Smooth muscle cell (in vitro differentiated cells): ENCODE results near the gene BTBD9. TPM values are rescaled to one million over a fixed set of nuclear protein-coding genes. Genes with fewer than 3 reads are reported as not detected.

Experiments
- DNase-seq: peaks from one replicate; lab custom pipeline; 2025; ENCODE audit not compliant: unreplicated experiment; lab: John Stamatoyannopoulos, UW
- H2AFZ ChIP-seq: fragments of 200-600 bp; sonication (generic); 2 replicates; pipeline ENCODE4 v1.6.0; 2016; ENCODE audit warnings: antibody characterized with exemption, low read depth, mild to moderate bottlenecking
- H3F3A ChIP-seq: fragments of 200-600 bp; sonication (generic); 2 replicates; pipeline ENCODE4 v1.6.0; 2017; ENCODE audit warnings: antibody characterized with exemption, low read depth
- H3K27ac ChIP-seq: fragments of 200-600 bp; sonication (generic); 2 replicates; pipeline ENCODE4 v1.5.1; 2016; ENCODE audit warnings: low read depth, mild to moderate bottlenecking
- H3K27me3 ChIP-seq: fragments of 200-600 bp; sonication (generic); 2 replicates; pipeline ENCODE4 v1.6.1; 2016; ENCODE audit warnings: low read depth, mild to moderate bottlenecking
- H3K36me3 ChIP-seq: fragments of 200-600 bp; sonication (generic); 2 replicates; pipeline ENCODE4 v1.5.1; 2016; ENCODE audit warnings: low read depth
- H3K4me1 ChIP-seq: fragments of 200-600 bp; sonication (generic); 2 replicates; pipeline ENCODE4 v1.5.1; 2016; ENCODE audit warnings: low read depth
- H3K4me2 ChIP-seq: fragments of 200-600 bp; sonication (generic); 2 replicates; pipeline ENCODE4 v1.6.0; 2016; ENCODE audit warnings: mild to moderate bottlenecking
- H3K4me3 ChIP-seq: fragments of 200-600 bp; sonication (generic); 2 replicates; pipeline ENCODE4 v1.5.1; 2016; ENCODE audit warnings: mild to moderate bottlenecking
- H3K79me2 ChIP-seq: fragments of 200-600 bp; sonication (generic); 2 replicates; pipeline ENCODE4 v1.6.0; 2016; ENCODE audit warnings: low read depth, mild to moderate bottlenecking
- H3K9ac ChIP-seq: fragments of 200-600 bp; sonication (generic); 2 replicates; pipeline ENCODE4 v1.6.0; 2016; ENCODE audit warnings: low read depth
- H3K9me3 ChIP-seq: fragments of 200-600 bp; sonication (generic); replicated peaks from 2 replicates; pipeline ENCODE4 v1.5.1; 2016; ENCODE audit warnings: low read depth
- H4K20me1 ChIP-seq: fragments of 200-600 bp; sonication (generic); 2 replicates; pipeline ENCODE4 v1.6.0; 2016; ENCODE audit warnings: low read depth
- CTCF ChIP-seq: fragments of 200-600 bp; sonication (generic); IDR thresholded peaks from 2 replicates; pipeline ENCODE4 v1.5.1; 2017; ENCODE audit warnings: borderline replicate concordance, mild to moderate bottlenecking, antibody characterized with exemption; ENCODE audit not compliant: insufficient read depth, poor library complexity, severe bottlenecking
- WGBS: methylation state at CpG from one replicate; pipeline ENCODE4 v1.1.7; 2016; ENCODE audit warnings: low lambda C conversion rate; 5-methylcytosine and 5-hydroxymethylcytosine counted together
- polyA plus RNA-seq: library from polyadenylated mRNA; unstranded; fragments of >200 nt; fragmentation: Nextera tagmentation; extraction: Ambion mirVana; gene quantifications from 2 replicates; pipeline ENCODE4 v1.2.1, GENCODE V29; 2016
- total RNA-seq: library from RNA; depleted of rRNA; stranded (reverse); fragments of >200 nt; gene quantifications from 2 replicates; pipeline ENCODE4 v1.2.3, GENCODE V29; 2014

The BTBD9 gene
- total and polyA plus RNA-seq, 2 experiments from 2014 or later = 5.6 to 12.5 TPM

GRCh38 chr6:38646166-38646878 lies 6.6 kb upstream of the BTBD9 start:
- no peaks in the 10 kb centered on the region for H3K9me3 ChIP-seq
- H4K20me1 ChIP-seq = no peaks in the 10 kb centered on the region
- H3K4me1 ChIP-seq = no peaks in the 10 kb centered on the region
- no peaks in the 10 kb centered on the region for H3K27me3 ChIP-seq
- no peak overlapping the region for H2AFZ ChIP-seq
- H3K27ac ChIP-seq = no peak overlapping the region
- no peak overlapping the region for H3K9ac ChIP-seq
- H3K4me3 ChIP-seq = no peak overlapping the region
- no peak overlapping the region for H3K4me2 ChIP-seq
- TF ChIP-seq CTCF = no peak
- H3F3A ChIP-seq = no peaks in the 10 kb centered on the region
- DNase-seq = no peak
- no peaks in the 10 kb centered on the region for H3K36me3 ChIP-seq
- no peaks in the 10 kb centered on the region for H3K79me2 ChIP-seq
- WGBS = 79% methylated on average over 3 of the region's 3 CpGs

- Histone ChIP-seq H3K4me1 (peaks cover 6% of the 10 kb centered on the region), H3K36me3 (no peaks in the 10 kb centered on the region), H3K27me3 (no peaks in the 10 kb centered on the region), H3K9ac (no peak overlapping the region), H3K27ac (no peak overlapping the region), H4K20me1 (no peaks in the 10 kb centered on the region), H2AFZ (no peak overlapping the region), H3K4me3 (no peak overlapping the region), H3K79me2 (no peaks in the 10 kb centered on the region), H3F3A (no peaks in the 10 kb centered on the region), H3K4me2 (no peak overlapping the region), H3K9me3 (no peaks in the 10 kb centered on the region)
- no peak for DNase-seq
- TF ChIP-seq CTCF = no peak
- 91% methylated on average over 1 of the region's 1 CpG for WGBS
Observed at GRCh38 chr6:38644951-38645350, 5.2 kb upstream of the BTBD9 start.

- Histone ChIP-seq H3K79me2 (peaks cover 14% of the 10 kb centered on the region), H3K36me3 (no peaks in the 10 kb centered on the region)
Observed at GRCh38 chr6:38640216-38640909, 634 bp upstream of the BTBD9 start.

More at GRCh38 chr6:38640216-38640909, 634 bp upstream of the BTBD9 start:
- Histone ChIP-seq H2AFZ (peak overlapping the region; percentile 99), H3K9ac (peak overlapping the region; percentile 97), H4K20me1 (no peaks in the 10 kb centered on the region), H3K4me1 (peaks cover 17% of the 10 kb centered on the region), H3K27me3 (no peaks in the 10 kb centered on the region), H3F3A (no peaks in the 10 kb centered on the region), H3K4me3 (peak overlapping the region; percentile 68), H3K27ac (peak overlapping the region; percentile 84), H3K4me2 (peak overlapping the region; percentile 82), H3K9me3 (no peaks in the 10 kb centered on the region)
- TF ChIP-seq CTCF = no peak
- 25% methylated on average over 32 of the region's 32 CpGs for WGBS
- DNase-seq = no peak
